DMS 273 (cell line): ENCODE results near the gene NRP1.
"Not testable (repeated sequence)": the region's sequence is repeated elsewhere in the genome, so short reads cannot be mapped to it uniquely, and the experiment has no call there.

Experiments used
- DNase-seq: peaks from one replicate; lab custom pipeline; 2025; ENCODE audit not compliant: unreplicated experiment; lab: John Stamatoyannopoulos, UW

The NRP1 gene

DNA sequence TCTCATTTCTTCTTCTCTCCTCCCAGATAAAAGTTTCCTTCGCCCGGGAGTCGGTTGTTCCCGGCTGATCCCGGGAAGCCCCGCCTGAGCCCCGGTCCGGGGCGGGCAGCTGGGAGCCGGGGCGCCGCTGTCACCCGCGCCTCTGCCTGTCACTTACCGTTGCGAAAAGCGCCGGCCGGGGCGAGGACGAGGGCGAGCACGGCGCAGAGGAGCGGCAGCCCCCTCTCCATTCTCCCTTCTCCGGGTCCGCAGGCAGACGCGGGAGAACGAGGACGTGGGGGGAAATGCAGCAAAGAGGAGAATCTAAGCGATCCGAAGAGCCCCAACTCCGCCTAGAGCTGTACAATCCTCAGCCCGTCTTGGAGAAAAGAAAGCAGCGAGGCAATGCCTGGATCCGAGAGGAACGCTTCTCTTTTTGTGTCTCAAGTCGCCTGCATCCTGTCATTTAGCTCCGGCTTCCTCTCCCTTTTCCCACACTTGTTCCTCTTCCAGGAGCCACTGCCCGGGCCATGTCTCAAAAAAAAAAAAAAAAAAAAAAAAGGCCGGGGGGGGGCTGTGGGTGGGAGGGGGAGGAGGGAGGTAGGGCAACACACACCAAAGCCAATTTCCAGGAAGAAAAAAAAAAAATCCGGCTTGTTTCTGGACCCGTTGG is at the start of gene NRP1:
NRP1 (minus strand) TSS at position 515 of the 652 bp plus-strand sequence; CDS start at position 230, 285 bp downstream.
- peak; percentile 69 for DNase-seq

GRCh38 chr10:33384201-33384600 is 49.7 kb upstream of the NRP1 start:
- not testable (repeated sequence) for DNase-seq

DNA sequence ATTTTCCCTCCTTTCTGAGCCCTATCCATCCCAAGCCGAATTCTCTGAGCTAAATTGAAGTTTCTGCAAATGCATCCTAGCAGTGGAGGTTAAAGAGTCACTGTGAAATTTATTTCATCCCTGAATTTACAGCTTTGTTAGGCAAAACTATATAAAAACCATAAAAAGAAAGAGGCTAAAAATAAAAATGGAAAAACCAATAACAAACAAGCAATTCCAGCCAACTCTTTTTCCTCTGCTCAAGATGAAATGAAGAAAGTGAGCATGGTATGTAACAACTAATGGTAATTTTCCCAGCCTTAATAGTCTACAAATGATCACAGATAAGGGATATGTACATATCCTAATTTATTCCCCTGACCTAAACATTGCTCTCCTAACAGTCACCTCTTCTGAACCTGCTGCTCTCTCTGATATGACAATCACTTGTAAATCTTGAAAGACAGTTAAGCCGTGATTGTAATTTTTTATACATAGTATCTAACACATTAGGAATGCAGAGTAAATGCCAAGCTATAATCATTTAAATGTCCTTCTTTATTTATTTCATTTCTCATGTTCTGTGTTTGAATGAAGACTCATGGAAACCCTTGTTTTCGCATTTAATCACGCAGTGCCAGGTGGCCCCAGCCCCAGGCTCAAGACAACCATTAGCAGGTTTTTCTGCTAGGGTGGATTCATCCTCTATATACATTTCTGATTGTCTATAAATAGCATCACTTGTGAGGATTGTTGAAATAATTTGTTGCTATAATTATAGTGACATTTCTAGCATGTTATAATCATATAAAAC is 48.6 kb upstream of the NRP1 start:
- DNase-seq = no peak

- DNase-seq = no peak
Observed at GRCh38 chr10:33382216-33382600, 47.7 kb upstream of the NRP1 start.

DNA sequence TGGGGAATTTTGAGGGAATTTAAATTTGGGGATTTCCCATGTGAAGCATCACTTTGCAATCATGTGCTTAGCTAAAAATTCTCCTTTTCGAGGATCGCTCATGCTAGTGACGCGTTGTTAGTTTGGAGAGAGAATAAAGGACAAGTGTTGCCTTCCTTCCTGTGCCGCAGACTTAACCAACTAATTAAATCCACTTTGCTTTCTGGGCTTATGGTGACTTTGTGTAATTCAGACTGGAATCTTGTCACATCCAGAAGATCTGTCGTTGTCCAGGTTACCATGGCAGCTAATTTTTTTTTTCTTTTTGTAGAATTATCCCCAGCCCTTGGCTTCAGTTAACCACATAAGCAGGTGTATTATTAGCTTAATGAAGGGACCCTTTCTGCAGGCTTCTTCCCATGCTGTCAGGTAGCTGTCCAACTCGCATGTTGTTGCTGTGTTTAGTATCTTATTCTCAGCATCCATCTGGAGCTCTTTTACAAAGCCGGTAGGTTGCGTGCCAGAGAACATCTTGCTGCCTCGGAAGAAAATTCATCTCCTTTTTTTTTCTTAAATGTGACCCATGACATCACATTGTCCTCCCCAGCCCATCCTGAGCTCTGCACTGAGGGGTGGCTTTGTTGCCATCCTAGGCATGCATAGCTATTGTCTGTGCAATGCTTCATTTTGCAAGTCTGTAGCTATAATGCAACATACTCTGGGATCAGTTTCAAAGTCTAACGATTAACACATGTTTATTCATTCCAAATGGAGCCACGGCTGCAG is 47.2 kb upstream of the NRP1 start:
- DNase-seq = peak; percentile 30

- DNase-seq = no peak
Observed at GRCh38 chr10:33377658-33378025, 43.2 kb upstream of the NRP1 start.

GRCh38 chr10:33376976-33377657 is 42.6 kb upstream of the NRP1 start:
- no peak for DNase-seq

DNA sequence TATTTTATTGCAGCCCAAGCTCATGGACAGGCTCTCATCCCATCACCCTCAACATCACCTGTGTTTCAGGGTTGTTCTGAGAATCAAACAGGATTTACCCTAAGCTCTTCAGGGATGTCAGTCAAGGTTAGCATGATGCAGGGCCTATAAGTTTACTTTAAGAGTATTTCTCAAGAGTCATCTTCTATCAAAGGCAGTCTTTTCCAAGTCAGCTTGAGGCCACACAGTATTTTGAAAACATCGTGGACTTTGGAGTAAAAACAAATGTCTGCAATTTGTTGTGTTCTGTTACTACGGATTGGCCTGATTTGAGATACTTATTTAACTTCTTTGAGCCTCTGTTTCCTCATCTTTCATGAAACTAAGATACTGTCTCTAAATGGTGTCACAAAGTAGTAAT is 42.0 kb upstream of the NRP1 start:
- no peak for DNase-seq

DNA sequence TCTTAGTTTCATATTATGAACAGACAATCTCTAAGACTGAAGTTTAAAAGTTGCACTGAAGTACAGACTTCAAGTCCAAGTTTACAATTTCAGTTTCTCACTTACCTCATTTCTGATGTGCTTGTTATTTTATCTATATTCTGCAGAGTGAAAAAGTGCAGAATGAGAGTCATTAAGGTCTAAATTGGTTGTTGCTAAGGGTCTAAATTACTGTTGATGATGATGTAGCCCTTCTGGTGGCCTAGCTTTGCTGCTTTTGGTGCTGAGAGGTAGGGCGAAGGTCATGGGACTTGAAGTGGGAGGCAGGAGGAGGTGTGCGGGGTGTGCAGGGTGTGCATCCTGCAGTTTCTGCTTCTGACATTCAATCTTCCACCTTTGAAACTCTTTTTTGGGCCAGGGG is 38.8 kb upstream of the NRP1 start:
- no peak for DNase-seq

GRCh38 chr10:33371234-33371633 is 36.8 kb upstream of the NRP1 start:
- DNase-seq = no peak

- no peak for DNase-seq
Observed at GRCh38 chr10:33370434-33370930, 36.0 kb upstream of the NRP1 start.

DNA sequence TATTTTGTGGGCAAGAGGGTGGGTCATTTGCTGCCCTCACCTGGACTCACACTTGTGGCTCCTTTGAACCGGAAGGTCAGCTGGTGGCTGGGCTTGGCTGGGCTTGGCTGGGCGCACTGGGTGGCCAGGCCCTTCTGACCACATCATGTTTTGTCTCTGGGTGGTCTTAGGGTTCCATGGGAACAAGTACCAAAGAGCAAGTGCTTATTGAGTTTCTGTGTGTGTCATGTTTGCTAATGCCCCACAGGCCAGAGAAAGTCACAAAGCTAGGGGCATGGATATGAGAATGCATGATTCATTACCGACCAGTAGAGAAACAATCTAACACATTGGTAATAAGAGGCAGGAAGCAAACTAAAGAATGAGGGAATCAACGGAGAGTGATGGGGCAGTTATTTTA is 33.6 kb upstream of the NRP1 start:
- no peak for DNase-seq

DNA sequence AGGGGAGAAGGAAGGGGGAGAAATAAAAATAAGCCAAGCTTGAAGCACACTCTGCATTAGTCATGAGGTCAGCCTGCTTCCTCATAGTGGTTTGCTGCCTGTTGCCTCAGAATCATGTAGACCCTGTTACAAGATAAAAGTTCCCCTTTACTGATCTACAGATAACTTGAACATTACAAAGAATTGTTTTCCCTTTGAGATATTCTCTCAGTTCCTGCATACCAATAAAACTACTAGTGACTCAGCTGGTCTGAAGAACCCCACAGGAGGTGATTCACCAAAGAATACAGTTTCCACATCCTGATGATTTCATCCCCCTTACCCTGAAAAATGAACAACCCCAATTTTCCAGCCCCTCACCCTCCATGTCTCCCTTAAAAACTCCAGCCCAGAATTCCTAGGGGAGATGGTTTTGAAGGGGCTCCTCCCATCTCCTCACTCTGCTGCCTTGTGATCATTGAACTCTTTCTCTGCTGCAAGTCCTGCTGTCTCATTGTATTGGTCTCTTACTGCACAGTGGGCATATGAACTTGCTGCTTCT is 31.5 kb upstream of the NRP1 start:
- no peak for DNase-seq

DNA sequence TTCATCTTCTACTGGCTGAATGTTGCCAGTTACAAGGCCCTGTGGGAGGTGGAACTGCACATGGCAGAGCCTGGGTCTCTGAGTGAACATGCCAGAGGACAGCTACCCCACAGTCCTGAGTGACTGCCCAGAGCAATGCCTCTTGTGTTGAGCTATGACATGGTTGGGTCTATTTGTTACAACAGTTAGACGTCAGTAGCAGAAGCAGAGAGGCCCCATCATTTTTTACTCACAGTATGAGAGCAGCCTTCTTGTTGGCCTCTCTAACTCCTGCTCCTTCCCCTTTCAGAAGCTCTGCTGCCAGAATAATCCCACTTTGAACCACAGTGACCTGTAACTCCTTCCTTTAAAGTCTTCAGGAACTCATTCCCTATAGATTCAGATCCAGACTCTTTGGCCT is 30.8 kb upstream of the NRP1 start:
- DNase-seq = no peak

DNA sequence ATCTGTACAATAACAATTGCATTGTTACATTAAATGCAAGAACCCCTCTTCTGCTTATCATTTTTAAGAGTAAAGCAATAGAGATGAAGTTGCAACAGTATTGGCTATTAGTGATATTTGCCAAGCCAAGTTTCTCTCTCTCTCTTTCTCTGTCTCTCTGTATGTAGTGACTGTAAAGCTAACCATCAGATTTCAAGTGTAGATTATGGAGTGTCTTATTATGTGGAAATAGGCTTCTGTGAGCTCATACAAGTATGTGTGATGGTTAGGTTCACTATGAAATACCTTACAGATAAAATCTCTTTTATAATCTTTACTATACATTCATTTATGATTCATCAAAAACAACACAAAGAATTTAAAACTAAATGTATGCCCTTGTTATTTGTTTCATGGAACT is 28.6 kb upstream of the NRP1 start:
- DNase-seq = no peak

DNA sequence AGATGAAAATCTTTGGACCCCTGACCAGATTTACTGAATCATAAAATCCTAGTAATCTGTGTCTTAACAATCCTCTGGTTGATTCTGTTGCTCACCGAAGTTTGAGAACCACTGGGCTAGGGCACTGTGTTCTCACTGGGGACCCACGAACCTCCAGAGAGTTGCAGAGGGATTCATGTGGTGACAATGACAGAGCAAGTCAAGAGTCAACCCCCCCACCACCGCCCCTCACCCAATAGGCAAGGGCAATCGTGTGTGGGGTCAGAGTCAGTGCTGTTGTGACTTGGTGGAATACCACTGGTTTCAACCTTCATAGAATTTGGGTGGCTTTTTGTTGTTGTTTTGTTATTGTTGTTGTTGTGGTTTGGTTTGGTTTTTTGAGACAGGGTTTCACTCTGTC is 23.5 kb upstream of the NRP1 start:
- no peak for DNase-seq

DNA sequence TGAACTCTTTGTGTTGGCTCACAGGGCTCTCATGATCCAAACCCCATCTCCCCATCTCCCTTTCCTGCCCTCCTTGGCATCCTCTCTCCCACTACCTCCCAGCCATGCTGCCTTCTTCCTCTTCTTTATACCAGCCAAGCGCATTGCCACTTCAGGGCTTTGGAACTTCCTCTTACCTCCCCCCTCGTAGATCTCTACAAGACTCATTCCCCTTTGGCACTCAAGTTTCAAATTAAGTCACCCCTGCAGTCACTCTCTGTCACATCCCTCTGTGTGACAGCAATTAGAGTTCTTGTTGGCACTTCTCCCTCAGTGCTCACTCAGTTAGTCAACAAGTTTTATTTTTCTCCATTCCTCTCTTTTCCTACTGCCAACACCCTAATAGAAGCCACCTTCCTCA is 20.8 kb upstream of the NRP1 start:
- DNase-seq = no peak

DNA sequence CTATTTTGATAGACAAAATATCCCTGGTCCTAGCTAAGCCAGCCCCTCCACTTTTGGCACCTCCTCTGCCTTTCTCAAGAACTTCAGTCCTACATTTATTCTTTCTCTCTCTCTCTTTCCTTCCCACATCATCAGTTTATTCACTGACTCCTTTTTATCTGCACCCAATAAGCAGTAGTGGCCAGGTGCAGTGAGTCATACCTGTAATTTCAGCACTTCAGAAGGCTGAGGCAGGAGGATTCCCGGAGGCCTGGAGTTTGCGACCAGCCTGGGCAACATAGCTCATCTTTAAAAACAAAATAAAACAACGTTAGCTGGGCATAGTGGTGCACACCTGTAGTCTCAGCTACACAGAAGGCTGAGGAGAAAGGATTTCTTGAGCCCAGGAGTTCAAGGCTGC is 19.4 kb upstream of the NRP1 start:
- no peak for DNase-seq

DNA sequence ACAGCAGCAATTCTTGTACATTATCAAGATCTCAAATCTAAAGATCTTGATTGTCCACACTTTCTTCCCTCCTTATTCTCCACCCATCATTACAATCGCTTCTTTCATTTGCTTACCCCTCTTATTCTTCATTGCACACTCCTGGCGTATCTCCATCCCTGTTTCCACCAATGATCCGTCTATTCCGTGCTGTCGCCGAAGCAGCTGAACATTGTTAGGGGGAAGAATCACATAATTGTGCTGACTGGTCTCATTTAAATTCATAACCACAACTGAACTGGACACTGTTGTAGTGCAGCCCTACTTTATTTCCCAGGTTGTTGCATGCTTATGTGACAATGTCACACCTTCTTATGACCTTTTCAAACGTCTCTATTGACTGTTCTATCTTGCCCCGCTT is 18.9 kb upstream of the NRP1 start:
- no peak for DNase-seq

GRCh38 chr10:33352615-33353014 is 18.1 kb upstream of the NRP1 start:
- no peak for DNase-seq

DNA sequence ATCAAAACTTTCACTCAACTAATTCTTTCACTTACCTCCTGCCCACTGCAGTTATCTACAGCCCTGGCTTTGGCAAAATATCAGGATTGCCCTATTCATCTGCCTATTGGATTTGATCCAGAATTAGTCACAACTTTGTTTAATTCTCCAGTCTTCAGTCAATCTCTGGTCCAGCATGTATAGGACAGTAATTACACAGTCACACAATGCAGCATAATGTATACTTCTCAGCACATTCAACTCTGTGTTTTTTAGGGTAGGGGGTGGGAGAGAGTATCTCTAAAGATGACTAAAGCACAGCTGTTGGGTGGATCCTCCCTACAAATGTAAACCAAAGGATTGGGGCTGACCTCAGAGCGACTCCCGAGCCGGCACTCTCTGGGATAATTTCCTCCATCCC is 17.7 kb upstream of the NRP1 start:
- DNase-seq = peak; percentile 15
